ENCODE results near the gene MTIF3. TPM values are rescaled to one million over a fixed set of nuclear protein-coding genes. Genes with fewer than 3 reads are reported as not detected.

The MTIF3 gene
- total and polyA plus RNA-seq, 12 donors, result 103 to 217 (median 122) TPM

DNA sequence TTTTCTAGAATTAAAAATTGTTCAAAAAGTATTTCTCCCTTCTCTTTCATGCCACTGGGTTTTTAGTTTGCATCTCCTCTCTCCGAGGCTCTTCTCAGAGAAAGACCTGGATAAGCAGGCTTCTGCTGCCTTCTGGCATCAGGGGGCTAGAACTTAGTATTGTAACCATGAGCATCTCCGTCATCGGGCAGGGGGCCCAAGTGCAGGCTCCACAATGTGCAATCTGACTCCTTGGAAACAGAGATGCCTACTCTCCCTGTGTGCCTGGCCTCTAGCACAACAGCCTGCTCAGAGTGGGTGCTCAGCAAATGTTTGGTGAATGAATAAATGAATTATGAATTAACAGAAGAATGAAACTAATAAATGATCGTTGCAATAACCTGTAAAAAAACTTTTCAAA is 45.6 kb upstream of the MTIF3 start:
- DNase-seq (no peak), ATAC-seq (no peak)
- 74 to 80% methylated on average over 4 of the region's 4 CpGs for WGBS, 2 donors
- Histone ChIP-seq H3K36me3 (no peaks in the 10 kb centered on the region), H3K27ac (no peak overlapping the region), H3K4me3 (no peak overlapping the region), H3K9me3 (no peaks in the 10 kb centered on the region), H3K4me1 (peaks cover 0 to 4% (median 0%) of the 10 kb centered on the region in 9 donors), H3K27me3 (no peaks in the 10 kb centered on the region)
- intact Hi-C loops (cut with DNase I), result no loop called here
- TF ChIP-seq, protein P1, sequence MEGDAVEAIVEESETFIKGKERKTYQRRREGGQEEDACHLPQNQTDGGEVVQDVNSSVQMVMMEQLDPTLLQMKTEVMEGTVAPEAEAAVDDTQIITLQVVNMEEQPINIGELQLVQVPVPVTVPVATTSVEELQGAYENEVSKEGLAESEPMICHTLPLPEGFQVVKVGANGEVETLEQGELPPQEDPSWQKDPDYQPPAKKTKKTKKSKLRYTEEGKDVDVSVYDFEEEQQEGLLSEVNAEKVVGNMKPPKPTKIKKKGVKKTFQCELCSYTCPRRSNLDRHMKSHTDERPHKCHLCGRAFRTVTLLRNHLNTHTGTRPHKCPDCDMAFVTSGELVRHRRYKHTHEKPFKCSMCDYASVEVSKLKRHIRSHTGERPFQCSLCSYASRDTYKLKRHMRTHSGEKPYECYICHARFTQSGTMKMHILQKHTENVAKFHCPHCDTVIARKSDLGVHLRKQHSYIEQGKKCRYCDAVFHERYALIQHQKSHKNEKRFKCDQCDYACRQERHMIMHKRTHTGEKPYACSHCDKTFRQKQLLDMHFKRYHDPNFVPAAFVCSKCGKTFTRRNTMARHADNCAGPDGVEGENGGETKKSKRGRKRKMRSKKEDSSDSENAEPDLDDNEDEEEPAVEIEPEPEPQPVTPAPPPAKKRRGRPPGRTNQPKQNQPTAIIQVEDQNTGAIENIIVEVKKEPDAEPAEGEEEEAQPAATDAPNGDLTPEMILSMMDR (IDR thresholded peaks at IDR 0.05), result no peak

DNA sequence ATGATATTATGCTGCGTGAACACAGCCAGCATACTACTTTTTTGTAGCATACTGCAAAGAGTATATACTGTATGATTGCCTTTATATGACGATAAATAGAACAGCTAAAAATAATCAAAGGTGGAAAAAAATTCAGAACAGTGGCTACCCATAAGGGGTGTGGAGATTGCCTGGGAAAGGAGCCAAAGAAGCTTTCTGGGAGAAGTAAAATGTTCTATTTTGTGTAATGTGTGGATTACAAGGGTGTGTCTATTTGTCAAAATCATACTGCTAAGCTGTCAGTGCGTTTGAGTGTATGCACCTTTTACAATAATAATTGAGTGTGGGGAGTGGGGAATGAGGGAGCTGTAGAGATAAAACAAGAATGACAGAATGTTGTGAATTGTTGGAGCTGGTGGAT is 45.2 kb upstream of the MTIF3 start:
- intact Hi-C loops (cut with DNase I), result no loop called here
- no peak overlapping the region for H3K27ac ChIP-seq
- ATAC-seq, result no peak
- no peaks in the 10 kb centered on the region for H3K27me3 ChIP-seq
- WGBS, 2 donors, result 53 to 57% methylated on average over 3 of the region's 3 CpGs
- no peak for DNase-seq
- no peaks in the 10 kb centered on the region for H3K36me3 ChIP-seq
- no peak overlapping the region for H3K4me3 ChIP-seq
- H3K9me3 ChIP-seq, result no peaks in the 10 kb centered on the region
- no peaks in the 10 kb centered on the region for H3K4me1 ChIP-seq
- TF ChIP-seq, protein P1 (IDR thresholded peaks at IDR 0.05), result no peak

DNA sequence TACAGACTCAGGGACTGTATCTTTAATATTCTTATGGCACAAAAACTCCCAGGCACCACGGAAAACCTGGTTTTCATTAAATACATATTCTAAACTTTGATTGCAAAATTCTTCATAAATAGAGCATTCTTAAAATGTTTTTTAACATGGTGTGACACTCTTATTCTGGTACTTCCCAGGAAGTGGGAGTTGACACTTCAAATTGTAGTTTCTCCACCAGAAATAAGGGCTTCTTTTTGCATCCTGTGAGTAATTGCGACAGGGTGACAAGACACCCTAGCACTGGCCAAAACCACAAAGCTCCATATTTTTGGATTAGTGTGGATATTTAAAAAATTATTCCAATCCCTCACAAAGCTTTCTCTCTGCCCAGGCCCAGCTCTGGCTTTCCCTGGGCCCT is 43.6 kb upstream of the MTIF3 start:
- no peaks in the 10 kb centered on the region for H3K36me3 ChIP-seq
- ATAC-seq (no peak), DNase-seq (no peak)
- no peaks in the 10 kb centered on the region for H3K27me3 ChIP-seq
- H3K9me3 ChIP-seq, result no peaks in the 10 kb centered on the region
- TF ChIP-seq, protein P1 (IDR thresholded peaks at IDR 0.05), result no peak
- no peaks in the 10 kb centered on the region for H3K4me1 ChIP-seq
- H3K4me3 ChIP-seq, result no peak overlapping the region
- intact Hi-C loops (cut with DNase I), result no loop called here
- no peak overlapping the region for H3K27ac ChIP-seq
- 65 to 78% methylated on average over 2 of the region's 2 CpGs for WGBS, 2 donors

GRCh38 chr13:27489456-27489855 is 39.1 kb upstream of the MTIF3 start:
- Histone ChIP-seq H3K4me1 (no peaks in the 10 kb centered on the region), H3K27me3 (no peaks in the 10 kb centered on the region), H3K4me3 (no peak overlapping the region), H3K9me3 (no peaks in the 10 kb centered on the region), H3K36me3 (no peaks in the 10 kb centered on the region), H3K27ac (no peak overlapping the region)
- DNase-seq (no peak), ATAC-seq (no peak)
- intact Hi-C loops (cut with DNase I), result no loop called here
- TF ChIP-seq, protein P1 (IDR thresholded peaks at IDR 0.05), result no peak
- 63 to 71% methylated on average over 1 of the region's 1 CpG for WGBS, 2 donors

DNA sequence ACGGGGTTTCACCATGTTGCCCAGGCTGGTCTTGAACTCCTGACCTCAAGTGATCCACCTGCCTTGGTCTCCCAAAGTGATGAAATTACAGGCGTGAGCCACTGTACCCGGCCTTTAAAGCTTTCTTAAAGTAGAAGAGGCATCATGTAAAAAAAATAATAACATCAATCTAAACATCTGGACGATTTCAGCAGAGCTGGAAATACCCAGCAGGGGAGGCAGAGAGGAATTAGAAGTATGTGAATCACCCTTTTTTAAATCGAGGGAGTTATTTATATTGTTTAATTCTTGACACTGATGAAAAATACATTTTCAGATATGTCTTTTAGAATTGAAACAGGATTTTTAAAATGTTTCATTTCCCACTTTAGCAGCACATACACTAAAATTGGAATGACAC is 37.4 kb upstream of the MTIF3 start:
- ATAC-seq (no peak), DNase-seq (no peak)
- Histone ChIP-seq H3K9me3 (no peaks in the 10 kb centered on the region), H3K4me1 (no peaks in the 10 kb centered on the region), H3K4me3 (no peak overlapping the region), H3K36me3 (no peaks in the 10 kb centered on the region), H3K27me3 (no peaks in the 10 kb centered on the region), H3K27ac (no peak overlapping the region)
- intact Hi-C loops (cut with DNase I), result no loop called here
- 57 to 59% methylated on average over 5 of the region's 5 CpGs for WGBS, 2 donors
- TF ChIP-seq, protein P1 (IDR thresholded peaks at IDR 0.05), result no peak

Measured in heart right ventricle (tissue), 16 donors.